ENCODE data around the gene EHBP1L1.

DNA sequence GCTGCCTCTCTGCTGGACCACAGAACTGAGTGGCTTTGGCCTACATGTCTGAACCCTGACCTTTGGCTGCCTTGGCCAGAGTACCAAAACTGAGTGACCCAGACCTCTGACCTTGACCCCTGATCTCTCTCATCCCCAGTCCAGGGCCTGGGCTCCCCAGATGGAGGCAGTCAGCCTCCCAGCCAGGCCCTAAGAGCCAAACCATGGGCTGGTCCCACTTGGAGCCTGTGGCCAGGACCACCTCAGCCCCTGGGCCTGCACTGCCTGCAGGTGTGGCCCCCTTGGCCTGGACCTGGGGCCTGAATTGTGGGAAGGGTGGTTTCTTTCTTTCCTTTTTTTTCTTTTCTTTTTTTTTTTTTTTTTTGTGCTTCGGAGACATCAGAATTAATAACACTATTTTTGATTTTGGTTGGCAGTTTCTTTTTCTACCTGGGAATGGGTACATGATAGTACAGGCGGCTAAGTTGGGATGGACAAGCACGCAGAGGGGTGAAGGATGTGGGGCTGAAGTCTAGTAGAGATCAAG is 61.2 kb downstream of the EHBP1L1 start:
- no peak for TF ChIP-seq GATA3 (IDR thresholded peaks at IDR 0.05; ENCODE audit: low read depth, low read length)
- no peak for TF ChIP-seq GATA2 (IDR thresholded peaks at IDR 0.05; ENCODE audit: low read depth, low read length)
